Ishikawa (cell line): ENCODE measurements around the gene SAMD9L.

Experiments
- CREB1 ChIP-seq: IDR thresholded peaks from 2 replicates; pipeline ENCODE4 v1.6.1; 2012; ENCODE audit warnings: low read depth
- EP300 ChIP-seq: IDR thresholded peaks from 2 replicates; pipeline ENCODE4 v1.6.1; 2012; ENCODE audit warnings: borderline replicate concordance
- NFIC ChIP-seq: IDR thresholded peaks from 2 replicates; pipeline ENCODE4 v1.6.1; 2012
- RAD21 ChIP-seq: IDR thresholded peaks from 2 replicates; pipeline ENCODE4 v1.6.1; 2012; ENCODE audit warnings: low read depth
- REST ChIP-seq: IDR thresholded peaks from 2 replicates; pipeline ENCODE4 v1.6.1; 2012; ENCODE audit warnings: low read depth, mild to moderate bottlenecking
- TAF1 ChIP-seq: IDR thresholded peaks from 2 replicates; pipeline ENCODE4 v1.6.1; 2012; ENCODE audit warnings: low read depth, mild to moderate bottlenecking
- TEAD4 ChIP-seq: IDR thresholded peaks from 2 replicates; pipeline ENCODE4 v1.6.1; 2012
- YY1 ChIP-seq: IDR thresholded peaks from 2 replicates; pipeline ENCODE4 v1.6.1; 2012; ENCODE audit warnings: low read depth

GRCh38 chr7:93160410-93160809 is 12.2 kb upstream of the SAMD9L start:
- TF ChIP-seq RAD21 (no peak), YY1 (no peak), TEAD4 (no peak), TAF1 (no peak), EP300 (no peak), NFIC (no peak), REST (no peak), CREB1 (no peak)
